B cell (primary cell): ENCODE data around the gene CD4.

Source experiments
- EZH2 ChIP-seq: IDR thresholded peaks from 2 replicates; pipeline ENCODE4 v1.6.1; 2012; ENCODE audit warnings: borderline replicate concordance, low read depth, mild to moderate bottlenecking, moderate library complexity, low read length; ENCODE audit not compliant: insufficient read depth, poor library complexity, severe bottlenecking
- TF ChIP-seq, protein P1 (sequence below): fragments of 200-600 bp; IDR thresholded peaks from one replicate; pipeline ENCODE4 v1.8.0; 2022; ENCODE audit warnings: antibody characterized with exemption, mild to moderate bottlenecking

- TF ChIP-seq, protein P1, sequence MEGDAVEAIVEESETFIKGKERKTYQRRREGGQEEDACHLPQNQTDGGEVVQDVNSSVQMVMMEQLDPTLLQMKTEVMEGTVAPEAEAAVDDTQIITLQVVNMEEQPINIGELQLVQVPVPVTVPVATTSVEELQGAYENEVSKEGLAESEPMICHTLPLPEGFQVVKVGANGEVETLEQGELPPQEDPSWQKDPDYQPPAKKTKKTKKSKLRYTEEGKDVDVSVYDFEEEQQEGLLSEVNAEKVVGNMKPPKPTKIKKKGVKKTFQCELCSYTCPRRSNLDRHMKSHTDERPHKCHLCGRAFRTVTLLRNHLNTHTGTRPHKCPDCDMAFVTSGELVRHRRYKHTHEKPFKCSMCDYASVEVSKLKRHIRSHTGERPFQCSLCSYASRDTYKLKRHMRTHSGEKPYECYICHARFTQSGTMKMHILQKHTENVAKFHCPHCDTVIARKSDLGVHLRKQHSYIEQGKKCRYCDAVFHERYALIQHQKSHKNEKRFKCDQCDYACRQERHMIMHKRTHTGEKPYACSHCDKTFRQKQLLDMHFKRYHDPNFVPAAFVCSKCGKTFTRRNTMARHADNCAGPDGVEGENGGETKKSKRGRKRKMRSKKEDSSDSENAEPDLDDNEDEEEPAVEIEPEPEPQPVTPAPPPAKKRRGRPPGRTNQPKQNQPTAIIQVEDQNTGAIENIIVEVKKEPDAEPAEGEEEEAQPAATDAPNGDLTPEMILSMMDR = no peak
- TF ChIP-seq EZH2 = no peak
These were observed 7.2 kb downstream of the CD4 start for GRCh38 chr12:6796576-6796975.
